ENCODE data around the gene C1QTNF6. TPM values are rescaled to one million over a fixed set of nuclear protein-coding genes. Genes with fewer than 3 reads are reported as not detected.

C1QTNF6 gene
- total and polyA plus RNA-seq, 2 of the 8 experiments (the other 6 are each of a cell fraction or from before 2014, with no cell fraction given), result 3.1 to 6.5 TPM

DNA sequence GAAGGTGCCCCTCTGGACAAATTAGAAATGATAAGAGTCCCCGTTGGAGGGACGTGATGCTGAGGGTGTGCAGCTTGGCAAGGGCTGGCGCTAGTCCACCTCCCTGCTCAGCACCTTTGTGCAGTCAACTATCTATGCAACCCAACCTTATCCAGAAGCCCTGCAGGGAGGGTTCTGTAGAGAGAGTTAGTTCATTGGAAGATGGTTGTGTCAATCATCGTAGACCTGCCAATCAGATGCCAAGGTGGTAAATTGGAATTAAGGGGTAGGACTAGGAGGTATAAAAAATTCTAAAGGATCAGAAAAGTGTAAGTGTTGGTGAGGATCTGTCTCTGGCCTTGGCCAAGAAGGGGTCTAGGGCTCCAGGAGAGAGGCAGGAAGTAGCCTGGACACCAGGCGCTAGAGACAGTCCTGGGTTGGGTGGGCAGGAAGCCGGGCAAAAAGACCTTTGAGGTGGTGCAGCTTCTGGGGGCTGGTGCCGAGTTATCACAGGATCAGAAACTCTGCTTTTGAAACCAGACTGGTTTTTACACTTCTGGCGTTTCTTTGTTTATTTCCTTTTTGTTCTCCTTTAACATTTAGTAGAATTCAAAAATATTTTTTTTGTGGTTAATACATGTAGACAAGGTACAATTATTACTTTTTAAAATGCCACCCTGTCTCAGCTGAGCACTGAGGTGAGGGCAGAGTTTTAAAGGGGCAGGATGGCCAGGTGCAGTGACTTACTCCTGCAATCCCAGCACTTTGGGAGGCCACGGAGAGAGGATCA is 1.6 kb downstream of the C1QTNF6 start (continued):
- no peak for TF ChIP-seq BCL11A (IDR thresholded peaks at IDR 0.05; ENCODE audit: low read depth in 2 of 2, low read length in 2 of 2)
- no peak for TF ChIP-seq SIRT6 (IDR thresholded peaks at IDR 0.05; ENCODE audit: low read length)
- no peak for TF ChIP-seq SP4 (IDR thresholded peaks at IDR 0.05; ENCODE audit: low read length)
- TF ChIP-seq CEBPB (IDR thresholded peaks at IDR 0.05; ENCODE audit: low read depth, low read length), result no peak
- TF ChIP-seq CHD2 (IDR thresholded peaks at IDR 0.05; ENCODE audit: low read length), result peak; percentile 90
- TF ChIP-seq CBX8 (IDR thresholded peaks at IDR 0.05; ENCODE audit: borderline replicate concordance, low read depth, low read length), result no peak
- TF ChIP-seq MAFK (IDR thresholded peaks at IDR 0.05; ENCODE audit: low read depth, low read length), result no peak
- TF ChIP-seq TBP (IDR thresholded peaks at IDR 0.05; ENCODE audit: low read depth, low read length), result no peak
- TF ChIP-seq BRCA1 (IDR thresholded peaks at IDR 0.05; ENCODE audit: low read depth, low read length), result no peak
- TF ChIP-seq FOSL1 (IDR thresholded peaks at IDR 0.05; ENCODE audit: insufficient read depth, low read depth, low read length), result no peak
- no peak for TF ChIP-seq SIN3A (conservative IDR thresholded peaks at IDR 0.05 in 1 of 2, IDR thresholded peaks at IDR 0.05 in 1 of 2; ENCODE audit: low read depth in 1 of 2, low read length in 2 of 2)
- TF ChIP-seq YY1 (IDR thresholded peaks at IDR 0.05; ENCODE audit: low read depth, low read length), result no peak
- TF ChIP-seq MAX (IDR thresholded peaks at IDR 0.05), result no peak
- TF ChIP-seq NRF1 (IDR thresholded peaks at IDR 0.05; ENCODE audit: low read depth, low read length), result no peak
- TF ChIP-seq SP2 (IDR thresholded peaks at IDR 0.05; ENCODE audit: low read length), result peak; percentile 79
- no peak for TF ChIP-seq GABPA (IDR thresholded peaks at IDR 0.05; ENCODE audit: borderline replicate concordance, insufficient read depth, low read length)
- peak; percentile 98 for TF ChIP-seq SP1 (IDR thresholded peaks at IDR 0.05; ENCODE audit: low read depth, low read length)

All from H1 (cell line).